Endodermal cell (in vitro differentiated cells): ENCODE data around the gene DLST. TPM values are rescaled to one million over a fixed set of nuclear protein-coding genes. Genes with fewer than 3 reads are reported as not detected.

Experiments used
- DNase-seq: peaks from one replicate; pipeline ENCODE4 v3.0.0-alpha.2; 2017
- H3K27ac ChIP-seq: 2 replicates; pipeline ENCODE4 v1.5.1; 2013; ENCODE audit warnings: mild to moderate bottlenecking, low read depth, low read length, moderate library complexity
- H3K27me3 ChIP-seq: 2 replicates; pipeline ENCODE4 v1.6.1; 2013; ENCODE audit warnings: mild to moderate bottlenecking, low read length, moderate library complexity; ENCODE audit not compliant: insufficient read depth, control insufficient read depth, poor library complexity, severe bottlenecking
- H3K36me3 ChIP-seq: 2 replicates; pipeline ENCODE4 v1.7.0; 2013; ENCODE audit warnings: mild to moderate bottlenecking, low read length, moderate library complexity; ENCODE audit not compliant: control insufficient read depth, insufficient read depth
- H3K4me1 ChIP-seq: one replicate; pipeline ENCODE4 v1.7.0; 2013; ENCODE audit warnings: low read length; ENCODE audit not compliant: control insufficient read depth, insufficient read depth
- H3K4me3 ChIP-seq: 2 replicates; pipeline ENCODE4 v1.5.1; 2013; ENCODE audit warnings: mild to moderate bottlenecking, low read length, moderate library complexity
- H3K9ac ChIP-seq: 2 replicates; pipeline ENCODE4 v1.6.1; 2013; ENCODE audit warnings: mild to moderate bottlenecking, low read length, moderate library complexity; ENCODE audit not compliant: poor library complexity, severe bottlenecking; ENCODE audit errors: extremely low read depth
- H3K9me3 ChIP-seq: 2 replicates; pipeline ENCODE4 v1.6.1; 2013; ENCODE audit warnings: mild to moderate bottlenecking, low read length, moderate library complexity; ENCODE audit not compliant: control insufficient read depth
- H3K27ac Mint-ChIP-seq: 2 replicates; pipeline ENCODE4 v1.8.0; 2020; ENCODE audit warnings: mixed read lengths
- H3K27me3 Mint-ChIP-seq: 2 replicates; pipeline ENCODE4 v1.8.0; 2021; ENCODE audit warnings: mild to moderate bottlenecking, mixed read lengths; ENCODE audit not compliant: insufficient read depth
- H3K36me3 Mint-ChIP-seq: 2 replicates; pipeline ENCODE4 v1.8.0; 2020; ENCODE audit warnings: low read depth, mixed read lengths
- H3K4me1 Mint-ChIP-seq: 2 replicates; pipeline ENCODE4 v1.8.0; 2020; ENCODE audit warnings: mixed read lengths
- H3K4me3 Mint-ChIP-seq: 2 replicates; pipeline ENCODE4 v1.8.0; 2020; ENCODE audit warnings: mild to moderate bottlenecking, moderate library complexity, mixed read lengths
- H3K9me3 Mint-ChIP-seq: 2 replicates; pipeline ENCODE4 v1.8.0; 2020; ENCODE audit warnings: mild to moderate bottlenecking, mixed read lengths
- WGBS, 2 experiments: methylation state at CpG; one replicate each; pipeline versions ENCODE4 v1.1.5 to v1.1.7; 2013; ENCODE audit warnings: missing lambda C conversion rate in 2 of 2, mixed read lengths in 1 of 2; ENCODE audit not compliant: insufficient coverage in 1 of 2, insufficient read length in 1 of 2; 5-methylcytosine and 5-hydroxymethylcytosine counted together
- total RNA-seq, 2 donors: library from RNA; stranded (reverse); fragmentation: NEBNext Ultra II Directional in 1 of 2; extraction: Animal tissue kit (Norgen Biotek cat#: 25700) in 1 of 2; gene quantifications; 2 replicates in 1 of 2; 3 replicates in 1 of 2; pipeline ENCODE4 v1.2.1, GENCODE V29; 2021
- TF ChIP-seq, protein P1 (sequence below): fragments of 200-600 bp; sonication (generic); conservative IDR thresholded peaks from 2 replicates; pipeline ENCODE4 v1.5.0; 2021; ENCODE audit warnings: antibody characterized with exemption, mild to moderate bottlenecking

DLST gene
- total RNA-seq, 2 donors from 2014 or later, result 119 to 126 TPM

DNA sequence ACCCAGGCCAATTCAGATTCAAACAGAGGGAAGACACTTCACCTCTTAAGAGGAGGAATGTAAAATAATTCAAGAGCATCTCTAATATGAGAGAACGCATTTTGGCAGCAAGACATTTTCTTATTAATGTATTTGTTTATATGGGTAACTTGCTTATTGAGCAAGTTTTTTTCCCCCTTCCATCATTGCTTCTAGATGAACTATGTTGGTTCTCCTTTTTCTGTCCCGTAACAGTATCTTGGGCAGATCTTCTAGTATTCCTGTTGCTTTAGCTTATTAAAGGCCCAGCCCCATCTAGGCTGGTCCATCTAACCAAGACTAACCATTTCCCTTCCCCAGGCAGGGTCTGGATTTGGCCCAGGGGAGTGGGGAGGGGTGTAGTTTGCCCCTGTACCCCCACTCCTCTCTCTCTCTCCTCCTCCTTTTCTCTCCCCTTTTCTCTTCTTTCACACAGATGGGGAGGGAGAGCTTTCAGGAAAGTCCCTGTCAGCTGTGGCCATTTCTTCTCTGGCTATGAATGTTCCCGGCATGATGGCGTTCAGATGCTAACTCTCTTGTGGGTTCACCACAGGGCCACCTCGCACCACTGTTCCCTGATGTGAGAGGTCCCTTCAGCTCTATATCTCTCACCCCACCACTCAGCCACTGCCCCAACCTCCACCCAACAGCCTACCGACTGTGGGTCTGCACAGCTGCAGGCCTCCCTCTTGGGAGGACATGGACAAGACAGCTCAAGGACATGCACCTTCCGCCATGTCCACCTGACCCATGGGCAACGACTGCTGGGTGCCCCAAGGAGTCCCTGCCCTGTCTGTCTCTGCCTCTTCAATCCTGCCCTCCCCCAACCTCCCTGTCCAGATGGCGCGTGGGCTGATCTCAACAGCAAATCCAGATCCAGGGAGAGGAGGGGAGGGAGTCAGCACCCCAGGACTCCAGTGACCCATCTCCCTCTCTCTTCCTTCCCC, 57.1 kb downstream of the DLST start:
- no peaks in the 10 kb centered on the region for H3K36me3 Mint-ChIP-seq
- no peak for DNase-seq
- H3K27ac Mint-ChIP-seq, result no peak overlapping the region
- peaks cover 2% of the 10 kb centered on the region for H3K27me3 Mint-ChIP-seq
- 83 to 92% methylated on average over 2 to 10 of the region's 10 CpGs for WGBS, 2 experiments
- TF ChIP-seq, protein P1, sequence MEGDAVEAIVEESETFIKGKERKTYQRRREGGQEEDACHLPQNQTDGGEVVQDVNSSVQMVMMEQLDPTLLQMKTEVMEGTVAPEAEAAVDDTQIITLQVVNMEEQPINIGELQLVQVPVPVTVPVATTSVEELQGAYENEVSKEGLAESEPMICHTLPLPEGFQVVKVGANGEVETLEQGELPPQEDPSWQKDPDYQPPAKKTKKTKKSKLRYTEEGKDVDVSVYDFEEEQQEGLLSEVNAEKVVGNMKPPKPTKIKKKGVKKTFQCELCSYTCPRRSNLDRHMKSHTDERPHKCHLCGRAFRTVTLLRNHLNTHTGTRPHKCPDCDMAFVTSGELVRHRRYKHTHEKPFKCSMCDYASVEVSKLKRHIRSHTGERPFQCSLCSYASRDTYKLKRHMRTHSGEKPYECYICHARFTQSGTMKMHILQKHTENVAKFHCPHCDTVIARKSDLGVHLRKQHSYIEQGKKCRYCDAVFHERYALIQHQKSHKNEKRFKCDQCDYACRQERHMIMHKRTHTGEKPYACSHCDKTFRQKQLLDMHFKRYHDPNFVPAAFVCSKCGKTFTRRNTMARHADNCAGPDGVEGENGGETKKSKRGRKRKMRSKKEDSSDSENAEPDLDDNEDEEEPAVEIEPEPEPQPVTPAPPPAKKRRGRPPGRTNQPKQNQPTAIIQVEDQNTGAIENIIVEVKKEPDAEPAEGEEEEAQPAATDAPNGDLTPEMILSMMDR, result no peak
- H3K9me3 Mint-ChIP-seq, result no peaks in the 10 kb centered on the region
- no peaks in the 10 kb centered on the region for H3K27me3 ChIP-seq
- no peak overlapping the region for H3K4me3 ChIP-seq
- H3K4me1 ChIP-seq, result peaks cover 3% of the 10 kb centered on the region
- no peak overlapping the region for H3K27ac ChIP-seq
- H3K4me3 Mint-ChIP-seq, result no peak overlapping the region
- no peaks in the 10 kb centered on the region for H3K36me3 ChIP-seq
- no peak overlapping the region for H3K9ac ChIP-seq
- H3K4me1 Mint-ChIP-seq, result peaks cover 6% of the 10 kb centered on the region
- H3K9me3 ChIP-seq, result no peaks in the 10 kb centered on the region

DNA sequence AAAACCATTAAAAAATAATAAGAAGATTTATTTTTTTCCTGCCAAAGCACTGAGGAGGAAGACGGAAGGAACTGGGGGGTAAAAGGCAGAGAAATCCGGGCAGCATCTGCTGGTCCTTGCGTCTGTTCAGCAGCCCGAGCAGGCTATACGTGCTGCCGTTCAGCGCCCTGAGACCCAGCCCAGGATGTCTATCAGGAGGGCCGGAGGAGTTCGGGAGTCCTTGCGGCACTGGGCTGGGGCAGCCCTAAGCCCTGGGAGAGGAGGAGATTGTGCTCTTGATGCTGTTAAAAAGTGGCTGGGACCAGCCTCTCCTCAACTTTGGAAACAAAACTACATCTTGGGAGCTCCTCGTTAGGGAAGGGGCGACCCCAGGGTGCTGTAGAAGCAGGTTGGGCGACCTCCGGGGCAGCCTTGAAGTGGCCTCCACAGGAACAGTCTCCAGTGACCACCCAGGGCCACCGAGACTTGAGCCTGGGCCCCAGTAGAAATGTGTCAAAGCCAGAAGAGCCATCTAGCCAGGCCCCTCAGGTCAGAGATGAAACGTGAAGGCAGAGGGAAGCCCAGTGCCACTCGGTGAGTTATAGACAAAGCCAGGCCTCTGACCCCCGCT, 59.3 kb downstream of the DLST start:
- WGBS, 2 experiments, result 92 to 97% methylated on average over 11 to 18 of the region's 18 CpGs
- Mint-ChIP-seq H3K27me3 (peaks cover 2% of the 10 kb centered on the region), H3K27ac (no peak overlapping the region), H3K9me3 (no peaks in the 10 kb centered on the region), H3K36me3 (no peaks in the 10 kb centered on the region), H3K4me3 (no peak overlapping the region), H3K4me1 (peaks cover 6% of the 10 kb centered on the region)
- no peak overlapping the region for H3K27ac ChIP-seq
- no peak for DNase-seq
- TF ChIP-seq, protein P1, result no peak
- no peaks in the 10 kb centered on the region for H3K4me1 ChIP-seq
- no peak overlapping the region for H3K9ac ChIP-seq
- no peak overlapping the region for H3K4me3 ChIP-seq
- H3K9me3 ChIP-seq, result no peaks in the 10 kb centered on the region
- H3K27me3 ChIP-seq, result no peaks in the 10 kb centered on the region
- H3K36me3 ChIP-seq, result no peaks in the 10 kb centered on the region

DNA sequence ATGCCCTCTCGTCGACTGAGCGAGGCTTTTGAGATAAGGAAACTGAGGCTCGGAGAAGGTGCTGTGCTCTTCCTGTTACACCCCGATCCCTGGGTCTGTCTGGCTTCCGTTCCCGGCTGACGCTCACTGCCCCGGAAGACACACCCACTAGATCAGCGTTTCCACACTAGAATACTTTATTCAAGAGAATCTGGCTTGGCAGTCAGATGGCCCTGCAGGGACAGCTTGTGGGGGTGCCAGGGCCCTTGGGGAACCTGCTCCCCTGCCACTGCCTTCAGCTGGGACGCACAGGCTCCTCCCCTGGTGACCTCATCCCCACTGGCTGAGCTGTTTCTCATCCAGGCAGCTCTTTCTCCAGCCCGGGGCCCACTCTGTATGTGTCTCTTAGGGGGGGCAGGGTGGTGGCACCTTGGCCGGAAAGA, 60.0 kb downstream of the DLST start:
- Histone ChIP-seq H3K36me3 (no peaks in the 10 kb centered on the region), H3K9me3 (no peaks in the 10 kb centered on the region), H3K4me1 (no peaks in the 10 kb centered on the region), H3K27me3 (no peaks in the 10 kb centered on the region), H3K27ac (peak overlapping the region; percentile 24), H3K4me3 (no peak overlapping the region), H3K9ac (no peak overlapping the region)
- Mint-ChIP-seq H3K9me3 (no peaks in the 10 kb centered on the region), H3K27me3 (peaks cover 2% of the 10 kb centered on the region), H3K4me3 (no peak overlapping the region), H3K4me1 (peaks cover 8% of the 10 kb centered on the region), H3K36me3 (no peaks in the 10 kb centered on the region), H3K27ac (peak overlapping the region; percentile 12)
- no peak for DNase-seq
- WGBS, 2 experiments, result 84 to 85% methylated on average over 10 to 13 of the region's 13 CpGs
- TF ChIP-seq, protein P1, result no peak
